Measurements from ENCODE around the gene RCAN2.

GRCh38 chr6:46310196-46310595 is 181.1 kb downstream of the RCAN2 start:
- TF ChIP-seq, protein P1, sequence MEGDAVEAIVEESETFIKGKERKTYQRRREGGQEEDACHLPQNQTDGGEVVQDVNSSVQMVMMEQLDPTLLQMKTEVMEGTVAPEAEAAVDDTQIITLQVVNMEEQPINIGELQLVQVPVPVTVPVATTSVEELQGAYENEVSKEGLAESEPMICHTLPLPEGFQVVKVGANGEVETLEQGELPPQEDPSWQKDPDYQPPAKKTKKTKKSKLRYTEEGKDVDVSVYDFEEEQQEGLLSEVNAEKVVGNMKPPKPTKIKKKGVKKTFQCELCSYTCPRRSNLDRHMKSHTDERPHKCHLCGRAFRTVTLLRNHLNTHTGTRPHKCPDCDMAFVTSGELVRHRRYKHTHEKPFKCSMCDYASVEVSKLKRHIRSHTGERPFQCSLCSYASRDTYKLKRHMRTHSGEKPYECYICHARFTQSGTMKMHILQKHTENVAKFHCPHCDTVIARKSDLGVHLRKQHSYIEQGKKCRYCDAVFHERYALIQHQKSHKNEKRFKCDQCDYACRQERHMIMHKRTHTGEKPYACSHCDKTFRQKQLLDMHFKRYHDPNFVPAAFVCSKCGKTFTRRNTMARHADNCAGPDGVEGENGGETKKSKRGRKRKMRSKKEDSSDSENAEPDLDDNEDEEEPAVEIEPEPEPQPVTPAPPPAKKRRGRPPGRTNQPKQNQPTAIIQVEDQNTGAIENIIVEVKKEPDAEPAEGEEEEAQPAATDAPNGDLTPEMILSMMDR (conservative IDR thresholded peaks at IDR 0.05 in 1 of 2, IDR thresholded peaks at IDR 0.05 in 1 of 2; ENCODE audit: extremely low read depth in 1 of 2, insufficient read depth in 1 of 2, low read depth in 1 of 2, low read length in 2 of 2) = no peak
- TF ChIP-seq EZH2 (IDR thresholded peaks at IDR 0.05; ENCODE audit: borderline replicate concordance, low read length) = no peak

Measured in mammary epithelial cell (primary cell).